ENCODE measurements around the gene DNAH9.

- TF ChIP-seq POLR2A (IDR thresholded peaks at IDR 0.05; ENCODE audit: low read depth, low read length) = no peak
- no peak for TF ChIP-seq POLR2AphosphoS5 (IDR thresholded peaks at IDR 0.05; ENCODE audit: low read depth, low read length)
- TF ChIP-seq TAF1 (IDR thresholded peaks at IDR 0.05; ENCODE audit: low read depth, low read length) = no peak
- TF ChIP-seq SPI1 (IDR thresholded peaks at IDR 0.05; ENCODE audit: low read depth, low read length) = no peak
Observed at GRCh38 chr17:11950771-11951519, 352.7 kb downstream of the DNAH9 start.

Data from GM12891 (cell line).